OCI-LY3 (cell line): ENCODE results near the gene NCBP3.

Experiments
- H2AFZ ChIP-seq: fragments of 200-600, 300-600 bp; shearing (Covaris generic); 2 replicates; pipeline ENCODE4 v1.6.0; 2014; ENCODE audit warnings: antibody characterized with exemption, low read depth, low read length
- H3K27ac ChIP-seq: fragments of 200-600, 300-600 bp; sonication (generic); 2 replicates; pipeline ENCODE4 v1.5.1; 2014; ENCODE audit warnings: mild to moderate bottlenecking, low read length, moderate library complexity, mixed read lengths
- H3K27me3 ChIP-seq: fragments of 200-600, 300-600 bp; sonication (generic); 2 replicates; pipeline ENCODE4 v1.6.1; 2014; ENCODE audit warnings: low read depth, low read length, mixed read lengths
- H3K36me3 ChIP-seq: fragments of 200-600, 300-600 bp; sonication (generic); replicated peaks from 2 replicates; pipeline ENCODE3; 2014; ENCODE audit warnings: low read depth, low read length, mixed read lengths
- H3K4me1 ChIP-seq: fragments of 300-600, 200-600 bp; sonication (generic); 2 replicates; pipeline ENCODE4 v1.6.1; 2014; ENCODE audit warnings: low read length, mixed read lengths
- H3K4me2 ChIP-seq: fragments of 200-600, 300-600 bp; sonication (generic); 2 replicates; pipeline ENCODE4 v1.6.1; 2014; ENCODE audit warnings: low read length, mixed read lengths
- H3K4me3 ChIP-seq: fragments of 300-600, 200-600 bp; sonication (generic); 2 replicates; pipeline ENCODE4 v1.5.1; 2014; ENCODE audit warnings: antibody characterized with exemption, mild to moderate bottlenecking, low read length, moderate library complexity
- H3K79me2 ChIP-seq: fragments of 300-600, 200-600 bp; shearing (Covaris generic); 2 replicates; pipeline ENCODE4 v1.6.1; 2014; ENCODE audit warnings: mild to moderate bottlenecking, low read length, mixed read lengths
- H3K9ac ChIP-seq: fragments of 300-600, 200-600 bp; shearing (Covaris generic); 2 replicates; pipeline ENCODE4 v1.6.0; 2014; ENCODE audit warnings: mild to moderate bottlenecking, low read length, moderate library complexity
- H3K9me3 ChIP-seq: fragments of 200-600, 300-600 bp; shearing (Covaris generic); 2 replicates; pipeline ENCODE4 v1.6.1; 2014; ENCODE audit warnings: low read length, mixed read lengths; ENCODE audit not compliant: insufficient read depth
- H4K20me1 ChIP-seq: fragments of 200-600, 300-600 bp; sonication (generic); 2 replicates; pipeline ENCODE4 v1.6.1; 2016; ENCODE audit warnings: low read length, mixed read lengths; ENCODE audit not compliant: insufficient read depth
- CTCF ChIP-seq: fragments of 200-600, 300-600 bp; sonication (generic); IDR thresholded peaks from 2 replicates; pipeline ENCODE4 v1.5.1; 2014; ENCODE audit warnings: antibody characterized with exemption, low read length, low read depth
- EZH2phosphoT487 ChIP-seq: fragments of 200-600 bp; shearing (Covaris generic); IDR thresholded peaks from 2 replicates; pipeline ENCODE4 v1.6.1; 2018; ENCODE audit warnings: antibody characterized with exemption, mixed run types, low read depth

NCBP3 gene

GRCh38 chr17:3773511-3773910 is 72.5 kb downstream of the NCBP3 start:
- H3K27me3 ChIP-seq: no peaks in the 10 kb centered on the region
- H3K79me2 ChIP-seq: no peaks in the 10 kb centered on the region
- no peak overlapping the region for H3K9ac ChIP-seq
- H3K4me1 ChIP-seq: no peaks in the 10 kb centered on the region
- H2AFZ ChIP-seq: no peak overlapping the region
- no peaks in the 10 kb centered on the region for H3K9me3 ChIP-seq
- no peak overlapping the region for H3K4me3 ChIP-seq
- H3K27ac ChIP-seq: no peak overlapping the region
- no peaks in the 10 kb centered on the region for H4K20me1 ChIP-seq
- H3K36me3 ChIP-seq: no peaks in the 10 kb centered on the region
- TF ChIP-seq EZH2phosphoT487 (no peak), CTCF (no peak)
- H3K4me2 ChIP-seq: no peak overlapping the region

GRCh38 chr17:3772764-3773163 is 73.3 kb downstream of the NCBP3 start:
- Histone ChIP-seq H2AFZ (no peak overlapping the region), H4K20me1 (no peaks in the 10 kb centered on the region), H3K4me3 (no peak overlapping the region), H3K9ac (no peak overlapping the region), H3K9me3 (no peaks in the 10 kb centered on the region), H3K36me3 (no peaks in the 10 kb centered on the region), H3K27ac (no peak overlapping the region), H3K4me1 (no peaks in the 10 kb centered on the region), H3K4me2 (no peak overlapping the region), H3K79me2 (no peaks in the 10 kb centered on the region), H3K27me3 (no peaks in the 10 kb centered on the region)
- TF ChIP-seq EZH2phosphoT487 (no peak), CTCF (no peak)

GRCh38 chr17:3771140-3771539 is 74.9 kb downstream of the NCBP3 start:
- Histone ChIP-seq H3K27me3 (no peaks in the 10 kb centered on the region), H2AFZ (no peak overlapping the region), H4K20me1 (no peaks in the 10 kb centered on the region), H3K36me3 (no peaks in the 10 kb centered on the region), H3K79me2 (no peaks in the 10 kb centered on the region), H3K27ac (no peak overlapping the region), H3K4me3 (no peak overlapping the region), H3K9me3 (no peaks in the 10 kb centered on the region), H3K9ac (no peak overlapping the region), H3K4me2 (no peak overlapping the region), H3K4me1 (no peaks in the 10 kb centered on the region)
- TF ChIP-seq CTCF (no peak), EZH2phosphoT487 (no peak)

- Histone ChIP-seq H2AFZ (no peak overlapping the region), H3K79me2 (no peaks in the 10 kb centered on the region), H3K9me3 (no peaks in the 10 kb centered on the region), H3K4me1 (no peaks in the 10 kb centered on the region), H3K4me3 (no peak overlapping the region), H3K27ac (no peak overlapping the region), H3K27me3 (no peaks in the 10 kb centered on the region), H3K9ac (no peak overlapping the region), H4K20me1 (no peaks in the 10 kb centered on the region), H3K36me3 (no peaks in the 10 kb centered on the region), H3K4me2 (no peak overlapping the region)
- TF ChIP-seq CTCF (no peak), EZH2phosphoT487 (no peak)
Measured at GRCh38 chr17:3770466-3770865, 75.6 kb downstream of the NCBP3 start.
